ENCODE measurements around the gene ATP8A1. TPM values are rescaled to one million over a fixed set of nuclear protein-coding genes. Genes with fewer than 3 reads are reported as not detected.

ATP8A1 gene
- total RNA-seq, 4 donors from 2014 or later = 5.9 to 16.5 (median 7.3) TPM

DNA sequence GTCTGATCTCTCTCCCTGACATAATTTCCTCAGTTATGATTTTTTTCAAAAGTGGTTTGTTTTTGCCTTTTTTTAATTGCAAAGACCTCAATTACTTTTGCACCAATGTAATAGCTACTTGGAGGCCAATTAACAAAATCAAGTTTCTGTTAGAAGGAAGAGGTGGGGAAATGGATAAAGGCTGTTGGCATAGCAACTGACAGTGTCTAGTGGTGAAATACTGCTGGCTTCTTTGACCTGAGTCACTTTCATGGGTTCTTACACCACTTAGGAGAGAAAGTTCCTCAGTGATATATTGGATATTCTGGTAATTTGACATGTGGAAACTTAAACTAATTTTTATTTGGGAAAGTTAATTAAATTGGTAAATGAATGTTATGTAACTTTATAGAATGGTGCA, 26.5 kb upstream of the ATP8A1 start:
- Histone ChIP-seq H3K27me3 (no peaks in the 10 kb centered on the region), H3K9me3 (no peaks in the 10 kb centered on the region), H3K4me3 (no peak overlapping the region), H3K27ac (no peak overlapping the region), H3K36me3 (no peaks in the 10 kb centered on the region), H3K4me1 (no peaks in the 10 kb centered on the region)
- TF ChIP-seq EP300 (IDR thresholded peaks at IDR 0.05) (no peak), POLR2A (IDR thresholded peaks at IDR 0.05) (no peak), CTCF (IDR thresholded peaks at IDR 0.05) (no peak), POLR2AphosphoS5 (IDR thresholded peaks at IDR 0.05) (no peak)
- no peak for DNase-seq (ENCODE audit: low spot score in 2 of 2)

GRCh38 chr4:42678512-42678911, 21.6 kb upstream of the ATP8A1 start:
- H3K4me1 ChIP-seq = no peaks in the 10 kb centered on the region
- H3K27me3 ChIP-seq = no peaks in the 10 kb centered on the region

DNA sequence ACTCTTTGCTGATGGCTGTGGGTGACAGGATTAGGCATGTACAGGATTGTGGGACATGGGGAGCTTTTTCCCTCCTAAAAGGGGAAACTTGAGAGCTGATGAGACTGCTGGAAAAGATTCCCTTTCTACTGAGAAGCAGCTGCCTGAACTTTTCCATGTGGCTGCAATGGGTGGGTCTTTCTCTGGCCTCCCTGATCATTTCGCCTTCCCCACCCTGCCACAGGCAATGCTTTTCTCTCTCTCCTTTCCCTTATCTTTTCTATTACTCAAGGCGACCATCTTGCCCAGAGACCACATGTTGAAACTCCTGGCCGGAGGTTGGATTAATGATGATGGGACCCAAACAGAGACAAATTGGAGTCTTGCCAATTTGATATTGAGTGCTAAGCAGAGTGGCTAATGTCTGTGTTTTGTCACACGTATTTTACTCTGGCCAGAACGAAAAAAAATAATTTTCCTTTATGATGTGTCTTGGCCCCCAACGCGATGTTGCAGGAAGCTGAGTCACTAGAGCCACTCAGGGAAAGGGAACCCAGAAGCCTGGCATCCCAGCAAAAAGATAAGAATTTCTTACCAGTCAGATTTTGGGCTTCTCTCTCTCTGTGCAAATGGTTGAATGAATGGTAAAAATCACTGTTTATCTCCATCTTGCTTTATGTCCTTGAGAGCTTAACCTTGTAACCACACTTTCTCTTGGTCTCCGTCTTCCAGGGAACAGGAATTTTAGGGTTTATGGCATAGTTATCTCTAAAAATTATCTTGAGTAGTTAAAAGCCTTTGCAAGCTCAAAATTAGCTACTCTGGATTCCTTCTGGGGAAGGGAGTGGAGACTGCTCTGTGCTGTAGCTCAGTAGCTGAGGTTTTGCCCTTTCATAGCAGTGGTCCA, 19.4 kb upstream of the ATP8A1 start:
- H3K9me3 ChIP-seq = no peaks in the 10 kb centered on the region
- H3K27ac ChIP-seq = no peak overlapping the region
- WGBS = 72% methylated on average over 8 of the region's 8 CpGs
- no peaks in the 10 kb centered on the region for H3K36me3 ChIP-seq
- TF ChIP-seq POLR2AphosphoS5 (IDR thresholded peaks at IDR 0.05) (no peak), POLR2A (IDR thresholded peaks at IDR 0.05) (no peak), EP300 (IDR thresholded peaks at IDR 0.05) (no peak), CTCF (IDR thresholded peaks at IDR 0.05) (no peak)
- H3K4me1 ChIP-seq = no peaks in the 10 kb centered on the region
- no peaks in the 10 kb centered on the region for H3K27me3 ChIP-seq
- no peak overlapping the region for H3K4me3 ChIP-seq
- DNase-seq (ENCODE audit: low spot score in 2 of 2) = no peak

More at GRCh38 chr4:42678512-42678911, 21.6 kb upstream of the ATP8A1 start:
- Histone ChIP-seq H3K27ac (no peak overlapping the region), H3K4me3 (no peak overlapping the region), H3K36me3 (no peaks in the 10 kb centered on the region), H3K9me3 (no peaks in the 10 kb centered on the region)
- TF ChIP-seq POLR2AphosphoS5 (IDR thresholded peaks at IDR 0.05) (no peak), POLR2A (IDR thresholded peaks at IDR 0.05) (no peak), CTCF (IDR thresholded peaks at IDR 0.05) (no peak), EP300 (IDR thresholded peaks at IDR 0.05) (no peak)
- WGBS = 96% methylated on average over 1 of the region's 1 CpG
- no peak for DNase-seq (ENCODE audit: low spot score in 2 of 2)

GRCh38 chr4:42673082-42673425, 16.1 kb upstream of the ATP8A1 start:
- WGBS = no CpG with 5 or more reads among the region's 2 CpGs
- no peak overlapping the region for H3K4me3 ChIP-seq
- TF ChIP-seq CTCF (IDR thresholded peaks at IDR 0.05) = no peak
- no peak for TF ChIP-seq EP300 (IDR thresholded peaks at IDR 0.05)
- TF ChIP-seq POLR2AphosphoS5 (IDR thresholded peaks at IDR 0.05) = no peak
- TF ChIP-seq POLR2A (IDR thresholded peaks at IDR 0.05) = no peak
- no peak overlapping the region for H3K27ac ChIP-seq
- no peaks in the 10 kb centered on the region for H3K36me3 ChIP-seq
- H3K9me3 ChIP-seq = no peaks in the 10 kb centered on the region
- H3K4me1 ChIP-seq = no peaks in the 10 kb centered on the region
- DNase-seq (ENCODE audit: low spot score in 2 of 2) = no peak
- H3K27me3 ChIP-seq = peaks cover 16% of the 10 kb centered on the region

DNA sequence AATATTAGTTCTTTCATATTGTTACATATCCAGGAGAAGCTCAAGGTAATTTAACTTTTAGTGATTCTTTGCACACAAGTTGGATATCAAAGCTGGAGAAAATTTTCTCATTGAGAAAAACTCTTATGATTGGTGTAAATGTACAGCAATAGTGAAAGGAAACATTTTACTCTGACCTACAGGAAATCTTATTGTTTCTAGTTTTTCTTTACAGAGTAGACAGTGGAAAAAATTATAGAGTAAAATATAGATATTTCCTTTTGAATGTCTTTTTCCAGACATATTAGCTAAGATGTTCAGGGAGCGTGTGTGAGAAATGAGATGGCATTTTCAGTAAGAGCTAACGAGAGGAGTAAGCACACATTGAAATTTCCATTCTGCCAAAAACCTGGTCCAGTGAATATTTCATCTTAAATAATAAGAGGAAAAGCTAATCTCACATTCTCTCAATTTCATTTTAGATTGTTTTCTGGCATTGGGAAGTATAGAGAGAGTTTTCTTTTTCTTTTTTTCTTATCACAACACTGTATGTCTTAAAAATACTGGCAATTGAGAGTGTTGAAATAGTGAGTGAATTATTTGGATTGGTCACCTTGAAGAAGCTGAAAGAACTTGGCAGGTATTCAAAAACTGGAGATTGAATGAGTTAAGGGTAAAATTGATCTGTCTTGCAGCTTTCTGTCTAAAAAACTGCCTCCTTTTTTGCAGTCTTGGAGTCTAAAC, 15.6 kb upstream of the ATP8A1 start:
- no peaks in the 10 kb centered on the region for H3K9me3 ChIP-seq
- H3K27me3 ChIP-seq = peaks cover 17% of the 10 kb centered on the region
- WGBS = 74% methylated on average over 2 of the region's 2 CpGs
- no peak overlapping the region for H3K4me3 ChIP-seq
- no peaks in the 10 kb centered on the region for H3K36me3 ChIP-seq
- no peak overlapping the region for H3K27ac ChIP-seq
- no peaks in the 10 kb centered on the region for H3K4me1 ChIP-seq
- TF ChIP-seq CTCF (IDR thresholded peaks at IDR 0.05) (no peak), POLR2A (IDR thresholded peaks at IDR 0.05) (no peak), EP300 (IDR thresholded peaks at IDR 0.05) (no peak), POLR2AphosphoS5 (IDR thresholded peaks at IDR 0.05) (no peak)
- no peak for DNase-seq (ENCODE audit: low spot score in 2 of 2)
